ENCODE measurements around the gene DYNC1I1.

DYNC1I1 gene

GRCh38 chr7:95974108-95974507, 201.8 kb downstream of the DYNC1I1 start:
- no peak for DNase-seq

DNA sequence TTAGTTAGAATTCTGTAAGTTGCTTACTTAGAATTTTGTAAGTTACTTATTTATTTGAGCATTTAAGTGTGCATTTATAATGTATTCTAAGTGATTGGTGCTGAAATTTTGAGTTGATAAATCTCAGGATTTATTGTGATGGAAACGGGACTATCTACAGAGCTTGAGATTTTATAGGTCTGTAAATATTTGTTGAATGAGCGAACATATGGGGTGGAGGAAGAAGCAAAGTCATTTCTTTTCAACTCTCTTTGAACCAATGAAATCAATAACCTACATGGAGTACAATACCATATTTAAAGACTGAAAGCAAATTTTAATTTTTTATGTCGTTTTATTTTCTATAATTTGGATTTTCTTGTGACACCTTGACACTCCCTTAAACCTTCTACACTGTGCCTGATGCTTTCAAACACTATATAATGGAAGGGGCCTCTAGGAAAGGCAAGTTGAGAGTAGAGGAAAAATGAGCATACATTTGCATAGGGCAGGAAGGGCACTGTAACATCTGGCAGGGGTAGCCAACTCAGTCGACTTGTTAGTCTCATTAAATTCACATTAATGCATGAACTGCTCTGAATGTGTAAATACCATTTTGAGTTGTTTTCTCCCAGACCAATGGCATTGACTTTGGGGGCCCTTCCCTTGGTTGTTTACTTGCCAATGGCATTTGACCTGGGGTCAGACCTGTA, 204.2 kb downstream of the DYNC1I1 start:
- no peak for DNase-seq

DNA sequence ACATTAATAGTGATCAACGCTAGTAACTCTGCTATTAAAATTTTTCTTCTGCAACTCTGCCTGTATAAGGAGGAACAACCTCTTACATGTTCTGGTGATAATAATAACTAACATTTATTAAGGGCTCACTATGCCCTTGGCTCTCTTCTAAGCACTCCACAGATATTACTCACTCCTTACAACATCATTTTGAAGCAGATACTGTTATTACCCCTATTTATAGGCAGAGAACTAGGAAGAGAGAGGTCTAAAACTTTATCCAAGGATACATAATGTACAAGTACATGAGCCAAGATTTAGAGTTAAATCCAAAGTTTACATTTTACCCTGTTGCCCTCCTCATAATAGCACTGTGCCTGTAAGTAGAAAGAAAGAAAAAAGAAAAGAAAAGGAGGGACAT, 205.6 kb downstream of the DYNC1I1 start:
- no peak for DNase-seq

DNA sequence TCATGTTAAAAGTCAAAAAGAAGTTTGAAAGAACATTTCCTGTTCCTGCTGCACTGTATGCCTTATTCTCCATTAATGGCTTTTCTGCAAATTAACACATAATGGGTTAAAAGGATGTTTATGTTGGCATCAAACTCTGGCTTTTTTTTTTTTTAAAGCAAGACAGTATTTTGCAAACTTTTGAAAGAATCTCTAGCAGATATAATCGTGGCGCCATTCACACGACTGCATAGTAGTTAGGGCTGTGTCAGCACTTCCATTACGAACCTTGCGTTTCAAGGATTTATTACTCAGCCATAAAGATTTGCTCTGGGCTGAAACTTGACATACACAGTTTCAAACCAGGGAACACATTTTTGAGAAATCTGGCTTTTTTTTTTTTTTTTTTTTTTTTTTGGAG, 207.8 kb downstream of the DYNC1I1 start:
- DNase-seq, result no peak

DNA sequence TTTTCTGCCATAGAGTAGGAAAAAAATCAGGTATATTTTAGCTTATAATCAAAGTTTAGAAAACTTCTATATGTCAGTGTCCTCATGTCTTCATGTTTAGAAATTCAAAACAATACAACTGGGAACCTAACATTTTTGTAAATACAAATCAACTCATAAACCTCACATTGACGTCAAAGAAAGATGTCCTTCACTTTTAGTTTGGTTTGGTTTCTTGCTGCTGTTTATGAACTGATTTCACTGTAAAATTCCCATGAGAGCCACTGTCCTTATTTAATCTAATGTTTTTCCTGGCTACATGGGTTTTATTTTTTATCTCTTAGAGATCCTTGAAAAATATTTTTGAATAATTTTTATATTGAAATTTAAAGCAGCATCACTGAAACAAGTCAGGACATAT, 208.4 kb downstream of the DYNC1I1 start:
- no peak for DNase-seq

- DNase-seq, result no peak
Observed at GRCh38 chr7:95986178-95986764, 213.9 kb downstream of the DYNC1I1 start.

DNA sequence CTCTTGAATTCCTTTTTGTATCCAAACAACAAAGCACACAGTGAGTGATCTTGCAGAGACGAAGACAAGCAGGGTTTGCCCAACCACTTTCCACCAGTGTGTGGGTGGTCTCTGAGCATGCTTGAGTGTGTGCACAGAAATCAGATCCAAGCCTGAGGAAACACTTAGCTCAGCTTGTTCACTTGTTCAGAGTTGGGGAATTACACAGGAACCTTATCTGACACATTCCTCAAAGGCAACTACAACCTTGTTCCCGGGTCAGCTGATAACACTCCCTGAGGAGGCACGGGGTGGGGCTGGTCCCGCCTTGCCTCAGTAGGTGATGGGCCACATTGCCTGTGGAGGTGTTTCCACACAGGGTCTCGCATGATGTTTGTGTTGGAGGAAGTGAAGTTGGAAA, 216.9 kb downstream of the DYNC1I1 start:
- no peak for DNase-seq

GRCh38 chr7:95993380-95993779, 221.0 kb downstream of the DYNC1I1 start:
- DNase-seq, result no peak

DNA sequence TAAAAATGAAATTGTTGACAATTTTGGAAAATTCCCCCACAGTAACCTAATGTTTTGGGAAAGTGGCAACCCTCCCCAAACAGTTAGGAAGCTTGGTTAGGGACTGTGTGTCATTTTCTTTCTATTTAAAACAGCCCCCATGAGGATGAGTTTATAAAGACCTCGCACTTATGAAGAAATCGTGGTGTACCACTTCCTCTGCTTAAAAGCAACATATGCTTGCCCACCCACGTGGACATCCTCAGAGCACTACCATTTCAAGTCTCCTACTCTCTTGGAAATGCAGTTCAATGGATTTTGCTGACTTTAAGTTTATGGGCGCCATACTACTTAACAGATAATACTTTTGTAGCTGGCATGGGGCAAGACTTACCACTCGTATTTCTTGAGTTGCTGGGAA, 223.8 kb downstream of the DYNC1I1 start:
- no peak for DNase-seq

GRCh38 chr7:95996886-95997285, 224.5 kb downstream of the DYNC1I1 start:
- DNase-seq, result no peak

DNA sequence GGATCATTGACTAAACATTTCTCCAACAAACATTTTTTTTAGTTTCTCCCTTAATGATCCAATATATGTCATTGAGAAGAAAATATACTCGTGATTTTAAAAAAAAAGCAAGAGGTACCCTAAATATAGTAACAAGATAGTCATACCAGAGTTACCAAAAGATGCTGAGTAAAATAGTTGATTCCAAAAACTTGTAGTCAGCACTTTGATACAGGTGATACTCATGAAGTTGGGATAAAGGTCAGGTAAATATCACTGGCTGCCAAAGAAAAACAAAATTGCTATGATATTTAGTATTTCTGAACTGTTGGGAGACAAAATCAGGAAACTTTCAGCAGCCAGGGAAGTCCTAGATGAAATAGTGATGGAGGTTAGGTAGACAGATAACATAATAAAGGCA, 225.3 kb downstream of the DYNC1I1 start:
- DNase-seq, result no peak

DNA sequence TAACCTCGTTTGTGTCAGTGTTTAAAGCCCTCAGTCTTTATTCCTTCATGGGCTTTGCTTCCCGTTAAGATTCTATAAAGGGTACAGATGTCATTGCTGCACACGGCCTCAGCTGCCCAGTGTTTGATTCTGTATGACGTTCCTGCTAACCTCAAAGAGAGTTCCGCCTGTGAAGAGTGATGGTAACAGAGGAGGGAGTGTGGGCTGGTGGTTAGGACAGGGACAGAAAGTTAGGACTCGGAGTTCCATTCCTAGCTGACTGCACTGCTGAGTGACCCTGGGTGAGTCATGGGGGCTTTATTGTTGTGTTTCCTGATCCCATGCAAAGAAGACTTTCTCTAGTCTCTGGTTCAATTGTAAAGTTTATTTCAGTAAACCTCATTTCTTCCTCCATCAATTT, 227.1 kb downstream of the DYNC1I1 start:
- no peak for DNase-seq

GRCh38 chr7:96004578-96004977, 232.2 kb downstream of the DYNC1I1 start:
- no peak for DNase-seq

GRCh38 chr7:96005271-96005670, 232.9 kb downstream of the DYNC1I1 start:
- no peak for DNase-seq

- DNase-seq, result no peak
Observed at GRCh38 chr7:96009148-96009547, 236.8 kb downstream of the DYNC1I1 start.

DNA sequence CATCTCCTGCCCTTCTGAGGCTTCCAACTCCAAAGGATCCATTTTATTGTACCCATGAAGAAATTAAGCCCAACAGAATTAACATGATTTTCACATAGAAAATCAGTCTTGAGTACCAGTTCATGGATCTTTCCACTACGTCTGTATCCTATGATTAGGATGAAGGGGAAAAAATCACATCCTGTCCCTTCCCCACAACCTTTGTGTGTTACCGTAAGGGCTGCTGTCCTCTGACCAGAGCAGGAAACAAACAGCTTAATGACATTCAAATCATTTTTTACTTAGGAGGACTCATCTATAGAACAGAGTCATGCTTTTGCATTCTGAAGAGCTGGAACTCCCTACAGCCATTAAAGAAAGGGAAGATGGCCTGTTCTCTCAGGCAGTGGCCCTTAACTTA, 241.5 kb downstream of the DYNC1I1 start:
- DNase-seq, result no peak

GRCh38 chr7:96014617-96015016, 242.3 kb downstream of the DYNC1I1 start:
- no peak for DNase-seq

DNA sequence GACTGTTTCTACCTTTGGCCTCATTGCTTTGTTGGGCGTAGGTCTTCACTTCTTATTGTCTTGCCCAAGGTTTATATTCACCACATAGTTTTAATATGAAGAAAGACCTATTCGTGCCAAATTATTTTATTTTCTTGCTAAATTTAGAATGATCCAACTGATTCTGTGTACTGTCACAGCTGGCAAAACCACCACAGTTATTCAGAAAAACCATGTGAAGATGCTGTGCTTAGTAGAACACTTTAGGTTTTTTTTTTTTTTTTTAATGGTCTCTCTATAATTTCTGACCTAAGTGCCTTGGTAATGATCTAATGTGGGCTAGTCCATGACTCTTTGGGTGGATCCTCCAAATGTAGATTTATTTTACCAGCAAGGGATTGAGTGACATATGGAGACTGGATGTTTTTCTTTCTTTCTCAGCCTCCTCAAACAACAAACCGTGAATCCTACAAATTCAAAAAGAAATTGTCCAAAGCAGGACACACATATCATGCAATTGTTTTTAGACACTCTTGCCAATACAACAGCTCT, 243.8 kb downstream of the DYNC1I1 start:
- DNase-seq, result no peak

DNA sequence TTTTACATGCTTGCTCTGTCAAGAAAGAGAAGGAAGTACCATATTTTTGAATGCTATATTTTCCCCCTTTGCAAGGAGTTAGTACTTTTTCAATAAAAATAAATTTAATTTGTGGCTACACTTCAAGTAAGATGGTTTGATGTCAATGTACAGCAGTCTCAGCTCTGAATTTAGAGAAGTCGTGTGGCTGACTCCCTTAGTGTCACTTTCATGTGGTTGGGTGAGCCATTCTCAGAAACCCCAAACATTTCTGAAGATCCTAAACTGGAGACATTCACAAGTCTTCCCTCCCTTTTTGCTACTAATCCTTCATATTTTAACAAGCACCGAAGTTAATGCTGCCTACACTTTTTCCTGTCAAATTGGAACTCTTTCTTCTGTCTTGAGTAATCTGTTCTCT, 244.4 kb downstream of the DYNC1I1 start:
- DNase-seq, result no peak

DNA sequence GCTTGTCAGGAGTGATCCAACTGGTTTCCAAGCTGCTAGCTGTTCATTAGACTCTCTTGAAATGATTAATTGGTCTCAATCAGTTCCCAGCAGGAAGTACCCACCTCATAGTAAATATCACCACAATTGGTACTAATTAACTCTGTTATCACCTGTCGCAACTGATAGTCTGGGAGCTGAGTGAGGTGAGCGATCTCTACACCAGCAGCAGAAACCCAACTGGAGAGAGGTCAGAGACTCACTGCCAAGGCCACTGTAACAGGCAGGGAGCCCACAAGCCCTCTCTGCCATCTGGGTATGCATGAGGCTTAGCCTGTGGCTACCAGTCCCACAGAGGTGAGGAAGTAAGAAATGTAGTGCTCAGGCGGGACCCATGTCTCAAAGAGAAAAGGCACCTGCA, 245.5 kb downstream of the DYNC1I1 start:
- no peak for DNase-seq

GRCh38 chr7:96021568-96021967, 249.2 kb downstream of the DYNC1I1 start:
- DNase-seq, result no peak

- no peak for DNase-seq
Observed at GRCh38 chr7:96023387-96023786, 251.0 kb downstream of the DYNC1I1 start.

GRCh38 chr7:96026010-96026409, 253.7 kb downstream of the DYNC1I1 start:
- DNase-seq, result no peak

DNA sequence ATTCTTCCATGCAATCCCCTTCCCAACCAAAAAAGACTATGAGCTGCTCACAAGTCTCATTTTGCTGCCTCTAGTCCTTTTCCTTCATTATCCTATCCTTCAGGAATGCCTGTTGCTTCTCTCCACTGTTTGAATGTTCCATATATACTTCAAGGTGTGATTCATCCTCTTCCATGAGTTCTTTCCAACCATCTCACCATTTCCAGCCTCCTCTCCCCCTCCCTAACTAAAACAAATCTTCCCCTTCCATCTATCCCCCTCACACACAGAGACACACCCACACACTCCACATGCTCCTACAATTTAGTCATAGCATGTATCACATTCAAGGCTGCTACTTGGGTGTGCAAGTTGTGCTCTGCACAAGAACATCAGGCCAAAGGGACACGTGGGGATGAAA, 254.3 kb downstream of the DYNC1I1 start:
- DNase-seq, result no peak

- no peak for DNase-seq
Observed at GRCh38 chr7:96028729-96029128, 256.4 kb downstream of the DYNC1I1 start.

All from GF-D8 (cell line).